ENCODE results near the gene ZNF330. TPM values are rescaled to one million over a fixed set of nuclear protein-coding genes. Genes with fewer than 3 reads are reported as not detected.

Gene ZNF330
- polyA plus RNA-seq, 1 donor (not counting 4 experiments of a cell fraction or from before 2014, with no cell fraction given) = 31.1 TPM

DNA sequence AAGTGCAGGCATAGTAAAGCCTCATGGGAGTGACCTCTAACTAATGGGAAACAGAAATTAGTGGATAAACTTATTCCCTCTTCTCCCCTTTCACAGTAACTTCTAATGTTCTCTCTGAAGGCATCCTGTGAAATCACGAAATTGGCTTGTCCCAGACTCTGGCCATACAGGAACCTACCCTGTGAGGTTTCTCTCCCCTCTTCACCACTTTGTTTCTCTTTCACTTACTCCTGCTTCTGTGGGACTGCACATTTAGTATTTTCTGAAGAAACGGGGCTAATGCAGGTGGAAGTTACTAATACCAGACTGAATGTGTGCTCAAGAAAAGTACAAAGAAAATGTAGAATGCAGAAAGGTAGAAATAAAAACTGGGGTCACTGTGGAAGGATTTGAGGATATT, 20.0 kb downstream of the ZNF330 start:
- no peak for FAIRE-seq
- Histone ChIP-seq H3K9ac (ENCODE audit: control insufficient read depth, extremely low read depth, insufficient read depth, low read length) (no peak overlapping the region), H3K79me2 (ENCODE audit: control insufficient read depth, insufficient read depth, low read length) (no peaks in the 10 kb centered on the region), H3K4me3 (ENCODE audit: control insufficient read depth in 2 of 3, extremely low read depth in 1 of 3, insufficient read depth in 2 of 3, low read depth in 1 of 3, low read length in 3 of 3) (no peak overlapping the region), H2AFZ (ENCODE audit: control insufficient read depth, low read length) (no peak overlapping the region), H3K27me3 (ENCODE audit: control insufficient read depth, extremely low read depth, insufficient read depth, low read length) (no peaks in the 10 kb centered on the region), H3K9me1 (ENCODE audit: control insufficient read depth, extremely low read depth, insufficient read depth, low read length) (no peaks in the 10 kb centered on the region), H4K20me1 (ENCODE audit: control insufficient read depth, extremely low read depth, insufficient read depth, low read length) (no peaks in the 10 kb centered on the region), H3K9me3 (ENCODE audit: control insufficient read depth, low read depth, low read length) (no peaks in the 10 kb centered on the region), H3K4me2 (ENCODE audit: control insufficient read depth, extremely low read depth, insufficient read depth, low read depth, low read length) (no peak overlapping the region), H3K4me1 (ENCODE audit: control insufficient read depth, extremely low read depth, insufficient read depth, low read length) (no peaks in the 10 kb centered on the region), H3K27ac (ENCODE audit: control insufficient read depth, insufficient read depth, low read length) (no peak overlapping the region), H3K36me3 (ENCODE audit: control insufficient read depth in 2 of 2, extremely low read depth in 1 of 2, insufficient read depth in 2 of 2, low read length in 2 of 2) (no peaks in the 10 kb centered on the region)
- dilution Hi-C loops (cut with MboI; ENCODE audit: extremely low pct_ligation_motif_present, low sequenced_read_pairs) = no loop called here
- TF ChIP-seq, protein P1, sequence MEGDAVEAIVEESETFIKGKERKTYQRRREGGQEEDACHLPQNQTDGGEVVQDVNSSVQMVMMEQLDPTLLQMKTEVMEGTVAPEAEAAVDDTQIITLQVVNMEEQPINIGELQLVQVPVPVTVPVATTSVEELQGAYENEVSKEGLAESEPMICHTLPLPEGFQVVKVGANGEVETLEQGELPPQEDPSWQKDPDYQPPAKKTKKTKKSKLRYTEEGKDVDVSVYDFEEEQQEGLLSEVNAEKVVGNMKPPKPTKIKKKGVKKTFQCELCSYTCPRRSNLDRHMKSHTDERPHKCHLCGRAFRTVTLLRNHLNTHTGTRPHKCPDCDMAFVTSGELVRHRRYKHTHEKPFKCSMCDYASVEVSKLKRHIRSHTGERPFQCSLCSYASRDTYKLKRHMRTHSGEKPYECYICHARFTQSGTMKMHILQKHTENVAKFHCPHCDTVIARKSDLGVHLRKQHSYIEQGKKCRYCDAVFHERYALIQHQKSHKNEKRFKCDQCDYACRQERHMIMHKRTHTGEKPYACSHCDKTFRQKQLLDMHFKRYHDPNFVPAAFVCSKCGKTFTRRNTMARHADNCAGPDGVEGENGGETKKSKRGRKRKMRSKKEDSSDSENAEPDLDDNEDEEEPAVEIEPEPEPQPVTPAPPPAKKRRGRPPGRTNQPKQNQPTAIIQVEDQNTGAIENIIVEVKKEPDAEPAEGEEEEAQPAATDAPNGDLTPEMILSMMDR (optimal IDR thresholded peaks at IDR 0.05 in 1 of 3, IDR thresholded peaks at IDR 0.05 in 1 of 3, conservative IDR thresholded peaks at IDR 0.05 in 1 of 3; ENCODE audit: extremely low read depth in 1 of 3, insufficient read depth in 2 of 3, low read length in 3 of 3) = no peak
- no peak for TF ChIP-seq EZH2 (IDR thresholded peaks at IDR 0.05; ENCODE audit: low read length)
- DNase-seq (ENCODE audit: low read depth, low spot score) = no peak

DNA sequence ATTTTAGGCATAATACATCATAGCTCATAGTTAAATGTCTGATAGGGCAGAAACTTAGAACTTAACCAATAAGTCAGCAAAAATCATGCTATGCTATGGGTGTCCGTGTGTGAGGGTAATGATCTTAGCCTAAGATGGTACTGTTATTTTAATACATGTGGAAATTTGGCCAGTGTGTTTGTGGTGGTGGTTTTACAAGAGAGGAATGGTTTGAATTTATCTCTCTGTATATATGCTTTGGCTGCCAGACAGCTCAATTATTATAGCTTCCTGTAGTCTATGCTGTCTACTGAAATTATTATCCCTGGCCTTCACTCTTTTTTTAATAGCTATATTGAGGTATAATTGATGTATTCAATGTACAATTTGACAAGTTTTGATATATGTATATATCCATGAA, 21.3 kb downstream of the ZNF330 start:
- Histone ChIP-seq H3K9me1 (ENCODE audit: control insufficient read depth, extremely low read depth, insufficient read depth, low read length) (no peaks in the 10 kb centered on the region), H3K4me2 (ENCODE audit: control insufficient read depth, extremely low read depth, insufficient read depth, low read depth, low read length) (no peak overlapping the region), H3K9ac (ENCODE audit: control insufficient read depth, extremely low read depth, insufficient read depth, low read length) (no peak overlapping the region), H3K9me3 (ENCODE audit: control insufficient read depth, low read depth, low read length) (no peaks in the 10 kb centered on the region), H3K36me3 (ENCODE audit: control insufficient read depth in 2 of 2, extremely low read depth in 1 of 2, insufficient read depth in 2 of 2, low read length in 2 of 2) (no peaks in the 10 kb centered on the region), H3K4me3 (ENCODE audit: control insufficient read depth in 2 of 3, extremely low read depth in 1 of 3, insufficient read depth in 2 of 3, low read depth in 1 of 3, low read length in 3 of 3) (no peak overlapping the region), H3K4me1 (ENCODE audit: control insufficient read depth, extremely low read depth, insufficient read depth, low read length) (no peaks in the 10 kb centered on the region), H3K27ac (ENCODE audit: control insufficient read depth, insufficient read depth, low read length) (no peak overlapping the region), H3K27me3 (ENCODE audit: control insufficient read depth, extremely low read depth, insufficient read depth, low read length) (no peaks in the 10 kb centered on the region), H4K20me1 (ENCODE audit: control insufficient read depth, extremely low read depth, insufficient read depth, low read length) (no peaks in the 10 kb centered on the region), H3K79me2 (ENCODE audit: control insufficient read depth, insufficient read depth, low read length) (no peaks in the 10 kb centered on the region), H2AFZ (ENCODE audit: control insufficient read depth, low read length) (no peak overlapping the region)
- no peak for DNase-seq (ENCODE audit: low read depth, low spot score)
- FAIRE-seq = no peak
- TF ChIP-seq EZH2 (IDR thresholded peaks at IDR 0.05; ENCODE audit: low read length) = no peak
- TF ChIP-seq, protein P1 (optimal IDR thresholded peaks at IDR 0.05 in 1 of 3, IDR thresholded peaks at IDR 0.05 in 1 of 3, conservative IDR thresholded peaks at IDR 0.05 in 1 of 3; ENCODE audit: extremely low read depth in 1 of 3, insufficient read depth in 2 of 3, low read length in 3 of 3) = no peak
- dilution Hi-C loops (cut with MboI; ENCODE audit: extremely low pct_ligation_motif_present, low sequenced_read_pairs) = no loop called here
